HG03025 (cell line): ENCODE measurements around the gene LDAF1.

Experiments
- ATAC-seq: cut with Tn5 transposase; IDR thresholded peaks from one replicate; pipeline ENCODE4 v1.9.1; 2021; ENCODE audit warnings: mild to moderate bottlenecking, moderate library complexity; ENCODE audit not compliant: unreplicated experiment, low FRiP score

Gene LDAF1

DNA sequence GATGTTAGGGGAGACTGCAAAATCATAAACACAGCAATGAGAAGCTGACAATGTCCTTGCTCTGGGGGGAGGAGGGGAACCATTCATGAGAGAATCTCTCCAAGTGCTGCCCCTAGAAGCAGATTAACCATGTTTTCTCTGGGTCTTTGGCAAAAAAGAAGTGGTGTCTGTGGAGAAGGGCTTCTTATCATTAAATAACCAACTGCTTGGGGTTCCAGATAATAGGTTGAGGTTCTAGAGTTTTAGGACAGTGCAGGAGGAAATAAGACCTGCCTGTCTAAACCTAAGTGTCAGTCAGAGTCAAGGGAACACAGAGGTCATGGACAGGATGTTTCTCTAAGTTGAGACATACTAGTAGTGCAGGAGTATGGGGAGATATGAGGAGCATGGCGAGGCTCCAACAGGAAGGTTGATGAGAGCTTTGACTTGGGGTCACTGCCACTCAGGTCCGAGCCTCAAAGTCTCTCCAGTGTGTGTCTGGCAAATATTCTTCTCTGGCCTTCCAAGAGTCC lies 69.9 kb downstream of the LDAF1 start:
- no peak for ATAC-seq
